ENCODE results near the gene PRAC2. TPM values are rescaled to one million over a fixed set of nuclear protein-coding genes. Genes with fewer than 3 reads are reported as not detected.

PRAC2 gene
- total RNA-seq, 1 donor from 2014 or later, result not detected

- Histone ChIP-seq H3K36me3 (ENCODE audit: insufficient read depth, low read length) (no peaks in the 10 kb centered on the region), H3K27ac (ENCODE audit: low read depth, low read length) (no peak overlapping the region), H3K4me2 (ENCODE audit: low read length) (no peak overlapping the region), H2AFZ (ENCODE audit: low read depth, low read length) (no peak overlapping the region), H3K9me3 (ENCODE audit: insufficient read depth, low read depth, low read length) (no peaks in the 10 kb centered on the region), H4K20me1 (ENCODE audit: insufficient read depth, low read length) (no peaks in the 10 kb centered on the region), H3K4me3 (ENCODE audit: insufficient read depth, low read depth, low read length) (no peak overlapping the region), H3K79me2 (ENCODE audit: insufficient read depth, low read length) (no peaks in the 10 kb centered on the region), H3K27me3 (ENCODE audit: insufficient read depth, low read length) (peaks cover 95% of the 10 kb centered on the region), H3K9ac (ENCODE audit: low read length) (no peak overlapping the region), H3K4me1 (ENCODE audit: insufficient read depth, low read length) (no peaks in the 10 kb centered on the region)
- Mint-ChIP-seq H3K27ac (ENCODE audit: unreplicated experiment) (no peak overlapping the region), H3K36me3 (ENCODE audit: low read depth, unreplicated experiment) (no peaks in the 10 kb centered on the region), H3K9me3 (ENCODE audit: unreplicated experiment) (peaks cover 10% of the 10 kb centered on the region), H3K4me3 (ENCODE audit: unreplicated experiment) (no peak overlapping the region), H3K4me1 (ENCODE audit: low read depth, unreplicated experiment) (peaks cover 2% of the 10 kb centered on the region), H3K27me3 (ENCODE audit: low read depth, unreplicated experiment) (peaks cover 95% of the 10 kb centered on the region)
- FAIRE-seq (no peak), DNase-seq (ENCODE audit: low read depth) (no peak)
- TF ChIP-seq EZH2 (IDR thresholded peaks at IDR 0.05; ENCODE audit: insufficient read depth, low read length) (no peak), CTCF (IDR thresholded peaks at IDR 0.05; ENCODE audit: insufficient read depth, low read depth, low read length) (no peak)
Observed at GRCh38 chr17:48733632-48734328, 10.8 kb downstream of the PRAC2 start.

GRCh38 chr17:48734333-48735061 lies 11.5 kb downstream of the PRAC2 start:
- Histone ChIP-seq H3K79me2 (ENCODE audit: insufficient read depth, low read length) (no peaks in the 10 kb centered on the region), H3K9ac (ENCODE audit: low read length) (no peak overlapping the region), H2AFZ (ENCODE audit: low read depth, low read length) (no peak overlapping the region), H4K20me1 (ENCODE audit: insufficient read depth, low read length) (no peaks in the 10 kb centered on the region), H3K36me3 (ENCODE audit: insufficient read depth, low read length) (no peaks in the 10 kb centered on the region), H3K27ac (ENCODE audit: low read depth, low read length) (no peak overlapping the region), H3K27me3 (ENCODE audit: insufficient read depth, low read length) (peaks cover 97% of the 10 kb centered on the region), H3K9me3 (ENCODE audit: insufficient read depth, low read depth, low read length) (no peaks in the 10 kb centered on the region), H3K4me1 (ENCODE audit: insufficient read depth, low read length) (no peaks in the 10 kb centered on the region), H3K4me3 (ENCODE audit: insufficient read depth, low read depth, low read length) (no peak overlapping the region), H3K4me2 (ENCODE audit: low read length) (no peak overlapping the region)
- H3K27me3 Mint-ChIP-seq (ENCODE audit: low read depth, unreplicated experiment), result peaks cover 96% of the 10 kb centered on the region
- H3K36me3 Mint-ChIP-seq (ENCODE audit: low read depth, unreplicated experiment), result no peaks in the 10 kb centered on the region
- H3K4me3 Mint-ChIP-seq (ENCODE audit: unreplicated experiment), result no peak overlapping the region
- peaks cover 2% of the 10 kb centered on the region for H3K4me1 Mint-ChIP-seq (ENCODE audit: low read depth, unreplicated experiment)
- no peak overlapping the region for H3K27ac Mint-ChIP-seq (ENCODE audit: unreplicated experiment)
- DNase-seq (ENCODE audit: low read depth) (no peak), FAIRE-seq (no peak)
- H3K9me3 Mint-ChIP-seq (ENCODE audit: unreplicated experiment), result peaks cover 15% of the 10 kb centered on the region
- TF ChIP-seq CTCF (IDR thresholded peaks at IDR 0.05; ENCODE audit: insufficient read depth, low read depth, low read length) (no peak), EZH2 (IDR thresholded peaks at IDR 0.05; ENCODE audit: insufficient read depth, low read length) (no peak)

GRCh38 chr17:48735062-48735351 lies 12.0 kb downstream of the PRAC2 start:
- no peak overlapping the region for H3K4me3 Mint-ChIP-seq (ENCODE audit: unreplicated experiment)
- H3K27ac Mint-ChIP-seq (ENCODE audit: unreplicated experiment), result no peak overlapping the region
- TF ChIP-seq EZH2 (IDR thresholded peaks at IDR 0.05; ENCODE audit: insufficient read depth, low read length), result no peak
- no peak for TF ChIP-seq CTCF (IDR thresholded peaks at IDR 0.05; ENCODE audit: insufficient read depth, low read depth, low read length)

More at GRCh38 chr17:48735062-48735351, 12.0 kb downstream of the PRAC2 start:
- no peaks in the 10 kb centered on the region for H3K36me3 ChIP-seq (ENCODE audit: insufficient read depth, low read length)
- no peaks in the 10 kb centered on the region for H3K9me3 ChIP-seq (ENCODE audit: insufficient read depth, low read depth, low read length)
- H3K4me1 ChIP-seq (ENCODE audit: insufficient read depth, low read length), result no peaks in the 10 kb centered on the region
- H2AFZ ChIP-seq (ENCODE audit: low read depth, low read length), result no peak overlapping the region
- H3K4me2 ChIP-seq (ENCODE audit: low read length), result no peak overlapping the region
- no peak overlapping the region for H3K9ac ChIP-seq (ENCODE audit: low read length)
- H4K20me1 ChIP-seq (ENCODE audit: insufficient read depth, low read length), result no peaks in the 10 kb centered on the region
- DNase-seq (ENCODE audit: low read depth) (no peak), FAIRE-seq (no peak)
- H3K27ac ChIP-seq (ENCODE audit: low read depth, low read length), result no peak overlapping the region
- Mint-ChIP-seq H3K9me3 (ENCODE audit: unreplicated experiment) (peaks cover 16% of the 10 kb centered on the region), H3K4me1 (ENCODE audit: low read depth, unreplicated experiment) (peaks cover 2% of the 10 kb centered on the region), H3K27me3 (ENCODE audit: low read depth, unreplicated experiment) (peaks cover 95% of the 10 kb centered on the region), H3K36me3 (ENCODE audit: low read depth, unreplicated experiment) (no peaks in the 10 kb centered on the region)
- H3K27me3 ChIP-seq (ENCODE audit: insufficient read depth, low read length), result peaks cover 96% of the 10 kb centered on the region
- no peak overlapping the region for H3K4me3 ChIP-seq (ENCODE audit: insufficient read depth, low read depth, low read length)
- no peaks in the 10 kb centered on the region for H3K79me2 ChIP-seq (ENCODE audit: insufficient read depth, low read length)

Measured in astrocyte (in vitro differentiated cells and primary cell).